ENCODE measurements around the gene NWD2.

GRCh38 chr4:37367901-37368300 is 123.4 kb downstream of the NWD2 start:
- no peak for TF ChIP-seq POU6F1 (CRISPR knock-in tag; IDR thresholded peaks at IDR 0.05; ENCODE audit: borderline replicate concordance, low read depth)
- no peak for TF ChIP-seq RARB (CRISPR knock-in tag; IDR thresholded peaks at IDR 0.05)
- no peak for TF ChIP-seq PATZ1 (CRISPR knock-in tag; IDR thresholded peaks at IDR 0.05; ENCODE audit: borderline replicate concordance)
- TF ChIP-seq ZC3H10 (CRISPR knock-in tag; IDR thresholded peaks at IDR 0.05) = no peak
- TF ChIP-seq ESRRG (CRISPR knock-in tag; IDR thresholded peaks at IDR 0.05) = no peak
- no peak for TF ChIP-seq BACH2 (CRISPR knock-in tag; IDR thresholded peaks at IDR 0.05; ENCODE audit: borderline replicate concordance)
- no peak for TF ChIP-seq PPARA (CRISPR knock-in tag; IDR thresholded peaks at IDR 0.05; ENCODE audit: borderline replicate concordance)
- TF ChIP-seq ARNTL (CRISPR knock-in tag; IDR thresholded peaks at IDR 0.05; ENCODE audit: borderline replicate concordance, low read depth) = no peak
- no peak for TF ChIP-seq ZFP3 (CRISPR knock-in tag; IDR thresholded peaks at IDR 0.05)
- no peak for TF ChIP-seq CREB5 (CRISPR knock-in tag; IDR thresholded peaks at IDR 0.05; ENCODE audit: low read depth)
- no peak for TF ChIP-seq TOX (CRISPR knock-in tag; IDR thresholded peaks at IDR 0.05; ENCODE audit: borderline replicate concordance)
- TF ChIP-seq ZNF565 (CRISPR knock-in tag; conservative IDR thresholded peaks at IDR 0.05; ENCODE audit: low read depth) = no peak
- no peak for TF ChIP-seq CSRNP3 (CRISPR knock-in tag; IDR thresholded peaks at IDR 0.05)

All from SK-N-SH treated with all-trans-retinoic acid at 6 μM for 48 hours (cell line).